Adipose tissue (tissue), 3 donors: ENCODE data around the gene PRDM16. TPM values are rescaled to one million over a fixed set of nuclear protein-coding genes. Genes with fewer than 3 reads are reported as not detected.

Experiments
- H3K27ac ChIP-seq: one replicate; pipeline ENCODE4 v1.5.1; 2013; ENCODE audit warnings: low read depth, low read length
- WGBS, 3 donors: extraction: QIAGEN DNeasy Blood & Tissue Kit; methylation state at CpG; one replicate each; pipeline ENCODE4 v1.1.7; 2013; 5-methylcytosine and 5-hydroxymethylcytosine counted together
- polyA plus RNA-seq, 3 donors: library from polyadenylated mRNA; stranded (reverse); fragments of 200-250 nt; gene quantifications; one replicate each; pipeline ENCODE4 v1.2.3, GENCODE V29; 2013
- donor health status: healthy with polysubstance abuse.
- donor health status: Bipolar disorder and iron deficiency.
- donor health status: healthy.

The PRDM16 gene
- polyA plus RNA-seq, 3 donors, result 1.6 to 3.6 (median 1.6) TPM

- WGBS, 3 donors, result 39 to 71% (median 51%) methylated on average over 24 to 27 of the region's 27 CpGs
- H3K27ac ChIP-seq, result no peak overlapping the region
Measured at GRCh38 chr1:3215198-3216014, 146.4 kb downstream of the PRDM16 start.

- 85 to 92% (median 91%) methylated on average over 7 of the region's 7 CpGs for whole genome bisulfite sequencing, 3 donors
- H3K27ac ChIP-seq, result no peak overlapping the region
Measured at GRCh38 chr1:3216015-3216391, 147.0 kb downstream of the PRDM16 start.

GRCh38 chr1:3217181-3217641 is 148.2 kb downstream of the PRDM16 start:
- 60 to 77% (median 71%) methylated on average over 15 of the region's 15 CpGs for WGBS, 3 donors
- no peak overlapping the region for H3K27ac ChIP-seq

GRCh38 chr1:3217979-3218679 is 149.1 kb downstream of the PRDM16 start:
- WGBS, 3 donors, result 51 to 76% (median 57%) methylated on average over 23 of the region's 23 CpGs
- H3K27ac ChIP-seq, result no peak overlapping the region

GRCh38 chr1:3219005-3219790 is 150.2 kb downstream of the PRDM16 start:
- WGBS, 3 donors, result 24 to 61% (median 52%) methylated on average over 37 of the region's 37 CpGs
- H3K27ac ChIP-seq, result no peak overlapping the region

GRCh38 chr1:3219791-3220467 is 150.9 kb downstream of the PRDM16 start:
- no peak overlapping the region for H3K27ac ChIP-seq
- WGBS, 3 donors, result 70 to 85% (median 79%) methylated on average over 32 of the region's 32 CpGs

- H3K27ac ChIP-seq, result no peak overlapping the region
- 54 to 74% (median 73%) methylated on average over 24 of the region's 24 CpGs for WGBS, 3 donors
Measured at GRCh38 chr1:3221112-3222041, 152.4 kb downstream of the PRDM16 start.

- 13 to 37% (median 28%) methylated on average over 15 to 16 of the region's 16 CpGs for WGBS, 3 donors
- no peak overlapping the region for H3K27ac ChIP-seq
Measured at GRCh38 chr1:3222042-3222692, 153.2 kb downstream of the PRDM16 start.

- WGBS, 3 donors, result 73 to 88% (median 76%) methylated on average over 12 of the region's 12 CpGs
- no peak overlapping the region for H3K27ac ChIP-seq
Measured at GRCh38 chr1:3225661-3226060, 156.7 kb downstream of the PRDM16 start.

- WGBS, 3 donors, result 51 to 83% (median 57%) methylated on average over 15 of the region's 15 CpGs
- no peak overlapping the region for H3K27ac ChIP-seq
Measured at GRCh38 chr1:3226191-3226590, 157.2 kb downstream of the PRDM16 start.

GRCh38 chr1:3226701-3227350 is 157.8 kb downstream of the PRDM16 start:
- 64 to 82% (median 72%) methylated on average over 27 of the region's 27 CpGs for WGBS, 3 donors
- H3K27ac ChIP-seq, result no peak overlapping the region

- H3K27ac ChIP-seq, result no peak overlapping the region
- WGBS, 3 donors, result 71 to 87% (median 80%) methylated on average over 17 of the region's 17 CpGs
Measured at GRCh38 chr1:3227351-3227704, 158.3 kb downstream of the PRDM16 start.

GRCh38 chr1:3227893-3228292 is 158.9 kb downstream of the PRDM16 start:
- no peak overlapping the region for H3K27ac ChIP-seq
- 84 to 93% (median 85%) methylated on average over 20 of the region's 20 CpGs for WGBS, 3 donors

- 71 to 78% (median 72%) methylated on average over 14 of the region's 14 CpGs for WGBS, 3 donors
- no peak overlapping the region for H3K27ac ChIP-seq
Measured at GRCh38 chr1:3229081-3229725, 160.2 kb downstream of the PRDM16 start.

GRCh38 chr1:3230553-3230952 is 161.6 kb downstream of the PRDM16 start:
- H3K27ac ChIP-seq, result no peak overlapping the region
- 56 to 76% (median 75%) methylated on average over 15 of the region's 15 CpGs for WGBS, 3 donors

- 69 to 81% (median 74%) methylated on average over 24 of the region's 24 CpGs for WGBS, 3 donors
- H3K27ac ChIP-seq, result no peak overlapping the region
Measured at GRCh38 chr1:3231245-3231644, 162.2 kb downstream of the PRDM16 start.
